GM04504 (cell line): ENCODE data around the gene SNRNP200.
"Not testable (repeated sequence)": the region's sequence is repeated elsewhere in the genome, so short reads cannot be mapped to it uniquely, and the experiment has no call there.

Experiments used
- DNase-seq: peaks from one replicate; pipeline ENCODE4 v3.0.0-alpha.2; 2012; ENCODE audit warnings: low read depth

The SNRNP200 gene

DNA sequence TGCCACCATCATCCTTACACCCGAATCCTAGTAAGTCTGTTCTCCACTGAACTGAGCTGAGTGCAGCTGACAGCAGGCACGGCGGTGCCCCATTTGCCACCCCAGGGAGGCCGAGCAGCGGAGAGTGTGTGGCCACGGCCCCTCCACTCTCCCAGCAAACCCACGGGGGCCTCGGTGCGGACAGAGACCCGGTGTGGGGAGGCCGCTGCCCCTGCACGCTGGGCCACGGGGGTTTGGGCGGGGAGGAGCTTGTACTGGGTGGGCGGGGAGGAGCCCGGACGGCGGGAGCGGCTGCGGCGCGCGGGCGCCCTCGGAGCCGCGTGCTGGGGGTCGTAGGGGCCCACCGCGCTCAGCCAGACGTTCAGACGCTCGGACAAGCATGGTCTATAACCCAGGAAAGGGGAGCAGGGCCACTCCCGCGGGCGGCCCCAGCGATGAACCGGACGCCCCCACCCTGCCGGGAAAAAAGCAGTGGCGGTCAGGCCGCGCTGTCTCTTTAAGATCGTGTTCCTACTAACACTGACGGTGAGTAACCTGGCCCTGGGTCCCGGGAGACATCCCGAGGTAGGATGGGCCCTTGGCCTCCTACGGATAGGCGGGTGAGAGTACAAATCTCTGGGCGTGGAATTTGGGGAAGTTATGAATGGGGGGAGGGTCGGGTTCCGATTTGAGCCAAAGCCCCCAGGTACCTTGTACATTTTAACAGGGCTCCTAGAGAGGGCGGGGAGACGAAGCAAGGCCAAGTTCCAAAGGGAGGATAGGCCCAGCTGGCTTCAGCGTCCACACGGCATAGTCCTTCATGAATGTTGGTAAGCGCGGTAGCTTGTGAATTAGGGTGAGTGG, 19.9 kb upstream of the SNRNP200 start, which contains the start of gene ITPRIPL1:
Gene ITPRIPL1, plus strand, starts transcription at position 277 of the 843 bp plus-strand sequence. Its CDS starts 523 bp downstream, at position 800.
- no peak for DNase-seq

DNA sequence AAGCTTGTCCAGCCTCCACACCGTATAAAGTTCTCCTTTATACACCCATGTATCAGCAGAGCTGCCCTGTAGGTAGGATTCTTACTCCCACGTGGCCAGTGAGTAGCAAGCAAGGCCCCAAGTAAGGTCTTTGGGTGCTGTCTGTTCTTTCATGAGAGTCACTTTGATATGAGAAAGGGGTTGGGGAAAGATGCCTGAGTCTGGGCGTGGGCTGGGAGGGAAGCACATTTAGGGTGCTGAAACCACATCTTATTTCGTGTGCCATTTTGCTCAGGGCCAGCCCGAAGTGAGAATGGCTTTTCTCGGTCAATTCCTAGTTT, 19.3 kb upstream of the SNRNP200 start:
- no peak for DNase-seq

DNA sequence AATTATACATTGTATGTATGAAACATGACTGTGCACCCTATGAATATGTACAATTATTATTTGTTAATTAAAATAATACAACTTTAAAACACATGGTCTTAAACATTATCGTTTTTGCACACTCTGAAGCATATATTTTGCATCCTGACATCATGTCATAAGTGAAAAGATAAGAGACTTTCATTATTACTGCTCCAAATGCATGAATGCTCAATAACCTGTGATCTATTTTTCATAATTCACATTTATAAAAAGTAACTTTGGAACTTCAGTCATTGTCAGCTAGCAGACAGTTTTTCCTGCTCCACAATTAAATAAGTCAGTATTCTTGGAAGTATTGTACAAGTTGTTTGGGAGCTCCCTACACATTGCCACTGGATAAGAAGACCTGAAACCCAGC, 18.5 kb upstream of the SNRNP200 start:
- no peak for DNase-seq

DNA sequence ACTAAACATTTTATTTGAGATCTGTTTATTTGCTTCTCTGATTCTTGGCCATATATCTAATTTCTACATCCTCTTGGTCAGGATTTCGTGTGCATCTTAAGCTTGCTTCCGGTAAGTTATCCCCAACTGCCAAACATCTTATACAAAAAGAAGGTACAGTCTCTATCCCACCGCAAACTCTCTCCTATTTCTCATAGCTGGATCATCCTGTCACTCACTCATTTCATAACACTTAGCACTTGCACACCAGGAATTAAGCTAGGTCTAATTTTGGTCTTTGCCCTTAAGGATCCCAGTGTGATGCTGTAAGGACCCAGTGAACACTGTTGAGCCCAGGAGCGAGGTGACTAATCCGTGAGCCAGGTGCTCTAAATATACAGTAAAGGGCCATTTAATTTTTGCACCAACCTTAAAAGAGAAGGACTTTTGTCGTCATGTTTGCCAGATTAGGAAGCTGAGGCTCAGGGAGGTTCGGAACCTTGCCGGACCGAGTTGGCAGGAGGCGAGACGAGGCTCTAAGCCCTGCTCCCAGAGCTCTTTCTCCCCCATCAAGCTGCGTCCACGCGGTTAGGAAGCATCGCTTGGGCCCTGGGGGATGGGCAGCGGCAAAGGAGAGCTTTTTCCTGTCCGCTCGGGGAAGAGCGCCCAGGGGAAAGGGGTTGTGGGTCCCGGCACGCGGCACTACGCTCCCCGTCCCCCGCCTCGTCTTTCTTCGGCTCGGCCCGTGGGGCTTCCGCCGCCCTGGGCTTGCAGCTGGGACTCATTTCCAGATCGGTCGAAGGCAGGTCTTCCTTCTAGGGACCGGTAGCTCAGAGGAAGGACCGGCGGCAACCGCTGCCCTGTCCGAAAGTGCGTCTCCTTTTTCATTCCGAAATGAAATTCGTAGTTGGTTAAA, 15.6 kb upstream of the SNRNP200 start:
- no peak for DNase-seq

DNA sequence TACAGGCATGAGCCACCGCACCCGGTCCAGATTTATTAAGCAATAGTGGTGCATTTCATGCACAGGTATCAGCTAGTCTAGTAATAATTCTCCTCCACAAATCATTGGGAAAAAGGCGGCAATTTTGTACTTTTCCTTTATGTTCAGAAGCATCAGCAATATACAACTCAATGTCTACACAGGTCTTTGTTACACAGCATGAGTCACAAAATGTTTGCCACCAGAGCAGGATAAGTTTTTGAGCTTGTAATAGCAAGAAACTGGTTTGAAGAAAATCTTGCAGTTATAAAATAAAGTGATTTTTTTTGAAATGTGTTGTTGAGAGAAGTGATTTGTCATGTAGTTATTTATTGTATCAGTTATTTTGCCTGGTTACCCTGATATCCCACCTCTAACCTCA, 15.0 kb upstream of the SNRNP200 start:
- DNase-seq, result no peak

DNA sequence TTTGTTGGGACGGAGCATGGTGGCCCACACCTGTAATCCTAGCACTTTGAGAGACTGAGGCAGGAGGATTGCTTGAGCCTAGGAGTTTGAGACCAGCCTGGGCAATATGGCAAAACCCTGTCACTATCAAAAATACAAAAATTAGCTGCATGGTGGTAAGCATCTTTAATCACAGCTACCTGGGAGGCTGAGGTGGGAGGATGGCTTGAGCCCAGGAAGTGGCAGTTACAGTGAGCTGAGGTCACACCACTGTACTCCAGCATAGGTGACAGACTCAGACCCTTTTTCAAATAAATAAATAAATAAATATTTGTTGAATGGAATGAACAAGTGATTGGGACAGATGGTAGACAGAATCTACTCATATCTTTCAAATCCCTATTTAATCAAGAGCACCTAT, 14.1 kb upstream of the SNRNP200 start:
- DNase-seq, result no peak

DNA sequence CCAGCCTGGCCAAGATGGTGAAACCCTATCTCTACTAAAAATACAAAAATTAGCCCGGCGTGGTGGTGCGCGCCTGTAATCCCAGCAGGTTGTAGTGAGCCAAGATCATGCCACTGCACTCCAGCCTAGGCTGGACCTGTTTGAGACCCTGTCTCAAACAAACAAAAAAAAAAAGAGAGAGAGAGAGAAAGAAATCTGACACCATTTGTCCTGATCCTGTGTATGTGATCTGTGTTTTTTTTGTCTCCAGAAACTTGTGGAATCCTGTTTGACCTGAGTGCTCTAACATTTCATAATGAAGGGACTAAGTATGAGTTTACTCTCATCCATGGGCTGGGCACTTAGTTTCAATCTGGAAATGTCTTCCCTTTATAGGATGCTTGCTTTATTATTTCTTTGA, 13.4 kb upstream of the SNRNP200 start:
- no peak for DNase-seq

DNA sequence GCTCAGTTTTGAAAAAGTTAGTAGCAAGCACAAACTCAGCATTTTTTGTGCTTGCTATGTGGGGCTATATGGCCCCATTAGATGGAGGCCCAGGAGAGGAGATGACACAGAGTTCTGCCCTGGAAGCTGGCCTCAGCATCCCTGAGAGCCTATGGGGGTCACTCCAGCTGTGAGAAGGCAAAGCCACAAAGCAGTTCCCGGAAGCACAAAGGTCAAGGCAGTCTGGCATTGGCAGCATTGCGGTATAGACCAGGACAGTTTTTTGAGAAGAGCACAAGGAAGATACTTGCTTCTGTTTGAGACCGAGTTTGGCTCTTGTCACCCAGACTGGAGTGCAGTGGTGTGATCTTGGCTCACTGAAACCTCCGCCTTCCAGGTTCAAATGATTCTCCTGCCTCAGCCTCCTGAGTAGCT, 12.2 kb upstream of the SNRNP200 start:
- no peak for DNase-seq

DNA sequence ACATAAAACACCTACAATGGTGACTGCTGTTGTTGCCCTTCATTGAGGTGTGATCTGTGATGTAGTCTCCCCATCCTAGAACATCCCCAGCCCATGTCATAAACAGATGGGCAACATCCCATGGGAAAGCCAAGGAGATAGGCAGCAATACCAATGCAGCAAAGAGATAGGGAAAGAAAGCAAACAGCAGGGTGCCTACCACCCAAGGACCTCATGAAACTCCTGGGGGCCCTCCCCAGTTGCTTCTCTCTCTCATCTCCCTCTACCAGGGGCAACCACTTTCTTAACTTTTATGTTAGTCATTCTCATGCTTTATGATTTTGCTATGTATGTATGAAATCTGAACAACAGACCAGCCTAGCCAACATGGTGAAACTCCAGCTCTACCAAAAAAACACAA, 11.7 kb upstream of the SNRNP200 start:
- no peak for DNase-seq

DNA sequence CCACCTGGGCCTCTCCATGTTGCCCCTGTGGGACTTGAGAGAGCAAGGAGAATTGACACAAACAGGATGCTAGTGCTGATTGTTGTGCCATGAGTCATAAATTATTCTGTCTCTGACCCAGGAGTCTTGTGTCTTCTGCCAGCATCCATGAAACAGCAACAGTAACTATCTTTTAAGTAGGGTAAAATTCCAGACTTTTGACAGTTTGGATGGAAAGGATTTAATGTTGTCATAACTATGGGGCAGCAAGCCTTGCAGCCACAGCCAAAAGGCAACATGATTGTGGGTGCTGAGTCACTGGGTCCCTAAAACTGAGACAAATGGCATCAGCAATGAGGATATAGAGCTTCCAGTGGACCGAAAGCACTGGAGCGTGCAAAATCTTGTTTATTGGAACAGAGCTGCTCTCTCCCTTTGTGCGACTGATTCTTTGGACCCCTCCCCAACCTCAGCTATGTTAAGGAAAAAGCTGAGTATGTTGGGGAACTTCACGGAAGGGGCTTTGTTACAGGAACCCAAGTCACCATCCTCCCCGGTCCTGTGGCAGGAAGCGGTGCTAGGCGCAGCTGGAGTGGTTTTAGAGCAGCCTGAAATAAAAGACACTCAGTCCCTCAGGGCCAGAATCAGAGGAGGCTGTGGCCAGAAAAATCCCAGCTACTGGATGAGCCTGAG, 10.2 kb upstream of the SNRNP200 start:
- DNase-seq, result peak; percentile 66

DNA sequence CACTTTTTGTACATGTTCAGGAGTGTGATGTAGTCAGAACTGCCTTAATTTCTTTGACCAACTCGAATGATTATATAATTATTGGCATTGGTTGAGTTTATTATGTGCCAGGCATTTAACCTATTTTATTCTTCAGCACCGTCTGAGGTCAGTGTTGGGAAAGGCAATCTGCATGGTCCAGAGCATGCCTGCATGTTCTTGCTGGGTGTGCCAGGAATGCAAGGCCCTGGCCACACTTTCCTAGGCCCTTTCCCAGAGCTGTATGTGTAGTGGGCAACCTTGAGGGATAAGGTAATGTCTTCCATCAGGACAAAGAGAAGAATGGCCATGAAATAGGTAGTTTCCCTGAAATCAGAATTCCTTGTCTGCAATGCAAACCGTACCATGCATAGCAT, 9.7 kb upstream of the SNRNP200 start:
- no peak for DNase-seq

DNA sequence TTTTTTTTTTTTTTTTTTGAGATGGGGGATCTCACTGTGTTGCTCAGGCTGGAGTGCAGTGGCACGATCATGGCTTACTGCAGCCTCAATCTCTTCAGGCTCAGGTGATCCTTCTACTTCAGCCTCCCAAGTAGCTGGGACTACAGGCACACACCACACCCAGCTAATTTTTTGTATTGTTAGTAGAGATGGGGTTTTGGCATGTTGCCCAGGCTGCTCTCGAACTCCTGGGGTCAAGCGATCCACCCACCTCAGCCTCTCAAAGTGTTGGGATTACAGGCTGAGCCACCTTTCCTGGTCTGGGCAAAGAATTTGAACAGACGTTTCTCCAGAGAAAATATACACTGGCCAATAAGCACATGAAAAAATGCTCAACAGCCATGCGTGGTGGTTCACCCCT, 2.9 kb upstream of the SNRNP200 start:
- no peak for DNase-seq

DNA sequence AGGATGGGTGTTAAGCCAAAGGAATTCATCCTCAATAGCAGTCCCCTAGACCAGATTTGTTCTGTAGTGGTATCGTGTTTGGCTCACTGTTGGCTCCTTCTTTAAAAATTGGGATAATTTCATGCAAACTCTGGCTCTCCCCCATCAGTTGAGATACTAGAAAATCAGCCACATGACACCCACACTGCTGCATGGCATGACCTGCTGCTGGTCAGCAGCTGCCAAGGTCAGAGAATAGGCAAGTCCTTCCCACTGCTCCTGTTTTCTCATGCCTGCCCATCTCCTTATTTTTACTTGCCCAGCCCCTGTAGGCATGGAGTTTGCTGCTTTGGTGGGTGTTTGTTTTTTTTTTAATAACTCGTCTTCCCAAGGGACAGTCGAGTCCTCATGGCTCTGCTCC, 1.0 kb upstream of the SNRNP200 start:
- DNase-seq, result no peak

DNA sequence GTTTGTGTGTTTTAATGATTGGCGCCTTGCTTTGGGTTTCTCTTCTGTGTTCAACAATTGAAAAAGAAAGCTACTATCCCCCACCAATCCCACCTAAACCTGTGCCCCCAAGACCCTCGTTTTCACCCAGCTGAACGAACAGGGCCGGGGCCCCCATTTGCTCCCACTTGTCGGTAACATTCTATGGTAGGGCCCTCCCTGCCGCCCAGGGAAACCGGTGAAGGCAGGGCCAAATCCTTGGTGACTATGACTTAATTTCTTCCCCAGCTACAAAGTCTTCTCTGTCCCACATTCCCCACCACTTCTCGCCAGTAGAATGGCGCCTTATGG, 598 bp upstream of the SNRNP200 start:
- no peak for DNase-seq

DNA sequence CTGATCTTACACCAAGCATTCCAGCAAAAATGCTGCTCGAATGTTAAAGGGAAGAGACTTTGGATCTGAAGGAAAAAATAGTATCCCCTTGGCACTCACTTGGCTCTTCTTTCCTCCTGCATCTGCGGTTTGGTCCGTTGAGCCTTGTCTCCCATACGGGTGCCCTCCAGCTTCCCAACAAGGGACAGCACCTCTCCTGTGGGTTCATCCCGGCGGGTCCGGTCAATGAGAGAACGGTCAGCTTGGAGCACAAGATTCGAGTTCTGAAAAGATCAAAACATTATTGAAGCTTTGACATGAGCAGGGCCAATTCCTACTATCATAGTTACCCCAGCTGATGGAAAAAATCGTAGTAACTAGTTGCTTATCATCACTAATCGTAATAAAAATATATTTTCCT, 740 bp downstream of the SNRNP200 start:
- DNase-seq, result no peak

DNA sequence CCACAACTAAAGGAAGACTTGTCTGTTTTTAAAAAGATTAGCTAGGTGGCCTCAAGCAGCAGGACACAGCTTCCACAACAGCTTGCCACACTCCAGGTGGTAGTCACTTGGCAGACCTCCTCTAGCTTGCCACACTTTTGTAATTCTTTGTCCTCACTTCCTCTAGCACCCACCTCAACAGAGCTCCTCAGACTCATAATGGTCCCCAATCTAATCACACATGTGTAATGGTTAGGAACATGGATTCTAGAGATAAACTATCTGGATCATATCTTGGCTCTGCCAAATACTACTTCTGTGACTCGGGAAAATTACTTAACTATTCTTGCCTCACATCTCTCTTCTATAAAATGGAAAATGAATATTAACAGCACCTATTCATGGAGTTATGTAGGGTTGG, 3.5 kb downstream of the SNRNP200 start:
- DNase-seq, result no peak

DNA sequence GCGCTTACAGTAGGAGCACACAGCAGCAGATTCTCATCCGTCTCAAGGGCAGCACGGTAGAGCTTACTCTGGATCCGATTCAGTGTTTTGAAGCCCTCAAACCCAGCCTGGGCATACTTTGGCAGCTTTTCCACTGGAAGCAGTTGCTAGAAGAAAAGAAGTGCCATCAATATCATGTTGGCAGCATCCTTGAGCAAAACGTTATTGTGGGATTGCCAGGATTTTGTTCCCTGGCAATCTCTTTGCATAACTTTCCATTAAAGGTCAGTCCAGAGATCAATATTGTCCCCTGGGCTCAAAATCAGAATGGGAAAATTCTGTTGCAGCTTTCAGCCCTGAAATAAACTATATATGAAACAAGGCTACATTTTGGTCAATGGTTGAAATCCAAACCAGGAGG, 8.4 kb downstream of the SNRNP200 start:
- no peak for DNase-seq

DNA sequence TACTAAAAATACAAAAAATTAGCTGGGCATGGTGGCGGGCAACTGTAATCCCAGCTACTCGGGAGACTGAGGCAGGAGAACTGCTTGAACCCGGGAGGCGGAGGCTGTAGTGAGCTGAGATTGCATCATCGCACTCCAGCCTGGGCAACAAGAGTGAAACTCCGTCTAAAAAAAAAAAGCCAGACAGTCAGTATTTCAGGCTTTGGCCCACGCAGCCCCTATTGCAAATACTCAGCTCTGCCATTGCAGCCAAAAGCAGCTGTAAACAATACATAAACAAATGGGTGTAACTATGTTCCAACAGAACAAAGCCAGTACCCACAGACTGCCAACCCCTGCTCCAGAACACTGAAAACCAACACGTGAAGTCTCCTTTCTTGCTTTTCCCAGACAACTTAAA, 11.1 kb downstream of the SNRNP200 start:
- DNase-seq, result not testable (repeated sequence)

DNA sequence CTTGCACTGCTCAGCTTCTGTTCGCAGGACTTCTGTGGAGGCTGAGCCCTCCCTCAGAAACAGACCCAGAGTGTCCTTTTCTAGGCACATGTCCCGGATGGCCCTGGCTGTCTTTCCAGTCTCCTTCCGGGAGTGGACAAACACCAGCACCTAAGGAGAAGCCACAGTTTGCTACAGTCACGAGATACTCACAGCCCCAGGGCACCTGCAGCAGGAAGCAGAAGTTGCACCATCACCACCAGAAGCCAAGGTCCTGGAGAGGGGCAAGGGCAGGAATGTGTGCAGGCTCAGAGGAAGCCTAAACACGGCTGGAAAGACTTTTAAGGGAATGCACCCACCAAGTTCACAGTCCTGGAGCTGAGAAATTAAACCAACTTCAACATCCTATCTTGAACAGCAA, 13.6 kb downstream of the SNRNP200 start:
- DNase-seq, result no peak

DNA sequence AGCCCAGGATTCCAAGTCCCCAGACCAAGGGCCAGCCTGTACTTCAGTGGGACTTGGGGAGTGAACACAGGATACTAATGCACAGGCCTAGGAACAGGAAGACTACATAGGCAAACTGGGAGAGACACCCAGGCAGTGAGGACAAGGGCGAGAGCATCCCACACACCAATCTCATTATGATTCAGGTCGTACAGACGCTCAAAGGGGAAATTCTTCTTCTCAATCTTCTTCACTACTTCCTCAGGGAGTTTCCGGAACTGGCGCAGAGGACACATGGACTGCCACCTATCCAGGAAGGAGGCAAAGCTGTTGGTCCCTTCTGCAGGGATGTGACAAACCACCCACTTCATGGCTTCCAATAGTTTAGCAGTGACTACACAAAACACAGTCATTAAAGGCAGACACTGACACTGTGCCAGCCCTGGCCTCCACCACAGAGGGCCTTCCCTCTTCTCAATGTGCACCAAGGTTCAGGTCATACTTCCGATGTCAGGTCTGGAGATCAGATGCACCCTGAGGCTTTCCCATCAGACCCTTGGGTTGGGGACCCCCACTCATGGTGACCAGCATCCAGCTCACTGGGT, 18.0 kb downstream of the SNRNP200 start:
- no peak for DNase-seq

DNA sequence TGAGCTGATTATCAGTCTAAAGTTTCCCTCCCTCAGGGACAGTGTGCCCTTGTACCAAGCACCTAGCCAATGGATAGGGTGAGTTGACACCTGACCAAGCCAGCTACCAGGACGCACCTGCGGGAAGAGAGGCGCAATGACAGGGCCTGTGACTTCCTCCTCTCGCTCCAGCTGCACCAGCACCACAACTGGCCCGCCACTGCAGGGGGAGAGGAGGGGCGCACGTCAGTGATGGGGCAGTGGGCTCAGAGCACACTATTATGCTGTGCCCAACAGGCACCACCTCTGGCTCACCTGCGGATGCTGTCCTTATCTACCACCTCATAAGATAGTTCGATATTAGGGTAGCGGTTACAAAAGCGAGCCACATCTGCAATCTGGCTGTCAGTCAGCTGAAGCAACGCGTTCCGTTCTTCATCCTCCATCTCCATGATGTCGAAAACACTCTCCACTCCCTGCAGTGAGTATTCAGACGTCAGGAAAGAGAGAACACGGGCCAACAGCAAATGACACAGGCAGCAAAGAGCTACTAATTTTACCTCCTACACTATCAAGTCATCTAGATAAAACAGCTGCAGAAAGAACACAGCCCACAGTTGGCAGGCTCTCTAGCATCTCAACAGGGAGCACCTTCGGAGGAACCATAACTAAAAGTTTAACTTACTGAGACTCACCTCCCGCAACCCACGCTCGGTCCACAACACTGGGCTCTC, 28.4 kb downstream of the SNRNP200 start:
- no peak for DNase-seq
